Renal cortical epithelial cell (primary cell): ENCODE measurements around the gene TUBGCP4. TPM values are rescaled to one million over a fixed set of nuclear protein-coding genes. Genes with fewer than 3 reads are reported as not detected.
"Not testable (repeated sequence)": the region's sequence is repeated elsewhere in the genome, so short reads cannot be mapped to it uniquely, and the experiment has no call there.

Experiments used
- DNase-seq: peaks from one replicate; pipeline ENCODE4 v3.0.0-alpha.2; 2011; ENCODE audit warnings: low read depth
- total RNA-seq: library from RNA; depleted of rRNA; stranded (reverse); fragments of >200 nt; gene quantifications from 2 replicates; pipeline ENCODE4 v1.2.3, GENCODE V29; 2014

Gene TUBGCP4
- 14.2 and 22.4 TPM in 2 replicates for total RNA-seq

- peak; percentile 44 for DNase-seq
Measured at GRCh38 chr15:43370975-43371974, at the start of gene TUBGCP4, which contains the start of gene ZSCAN29. Gene TUBGCP4, plus strand, starts transcription at chr15:43371101. Its CDS starts 254 bp downstream, at chr15:43371355. Gene ZSCAN29, minus strand, starts transcription at chr15:43371043. Its CDS starts 1,130 bp downstream, at chr15:43369913.

DNA sequence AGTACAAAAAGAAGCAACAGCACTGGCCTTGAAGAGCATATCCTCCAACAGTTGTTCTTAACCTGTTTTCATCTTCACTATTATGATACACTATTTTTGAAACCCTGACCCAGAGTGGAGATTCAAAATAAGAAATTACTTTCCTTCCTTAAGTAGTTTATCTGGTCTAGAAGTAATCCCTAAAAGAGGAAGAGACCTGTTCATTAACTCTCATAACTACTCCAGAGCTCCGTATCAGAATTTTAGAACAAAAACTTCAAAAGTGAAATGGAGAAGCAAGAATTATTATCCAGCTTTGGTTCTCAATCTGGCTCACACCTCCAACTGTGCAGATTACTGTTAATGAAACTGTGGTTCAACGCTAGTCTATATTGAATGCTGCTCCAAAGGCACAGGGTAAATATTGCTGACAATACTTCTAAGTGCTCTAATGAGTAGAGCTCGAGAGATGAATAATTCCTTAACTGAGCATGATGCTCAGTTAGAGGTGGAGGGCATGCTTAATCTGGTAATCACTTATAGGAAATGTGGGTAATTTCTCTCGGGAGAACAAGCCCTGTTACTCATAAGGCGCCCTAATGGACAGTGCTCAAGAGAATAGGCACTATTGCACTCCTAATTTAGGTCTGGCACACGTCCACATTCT lies 45.7 kb upstream of the TUBGCP4 start:
- no peak for DNase-seq

DNA sequence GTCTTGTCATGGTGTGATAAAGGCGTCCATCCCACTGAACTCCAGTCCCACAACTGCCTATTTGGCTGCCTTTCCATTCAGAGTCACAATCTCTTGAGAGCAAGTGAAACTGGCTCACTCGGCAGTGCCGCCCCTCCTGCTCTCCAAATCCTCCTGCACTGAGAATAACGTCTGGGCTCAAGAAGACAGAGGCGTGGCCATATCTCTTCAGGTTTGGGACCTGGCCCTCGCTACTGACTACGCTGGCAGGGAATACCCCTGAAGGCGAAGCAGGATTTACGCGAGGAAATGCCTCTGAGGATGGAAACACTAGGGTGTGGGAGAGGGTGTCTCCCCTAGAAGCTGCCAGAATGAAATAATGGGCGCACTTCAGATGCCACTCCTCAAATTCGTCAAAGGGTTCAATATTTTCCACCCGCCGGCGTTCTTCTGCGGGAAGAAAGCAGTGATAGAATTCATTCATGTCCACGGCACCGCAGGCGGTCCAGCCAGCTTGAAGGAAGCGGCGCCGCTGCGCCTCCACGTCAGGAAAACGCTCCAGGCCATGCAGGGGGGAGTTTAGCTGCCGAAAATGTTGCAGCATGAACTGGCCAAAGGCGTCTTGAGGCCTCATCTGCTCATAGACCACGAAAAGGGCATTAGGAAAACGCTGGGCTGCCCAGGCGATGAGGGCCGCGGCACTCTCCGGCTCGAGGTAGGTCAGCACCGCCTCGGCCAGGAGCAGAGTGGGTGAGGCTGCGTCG lies 41.5 kb upstream of the TUBGCP4 start:
- DNase-seq, result peak; percentile 15

DNA sequence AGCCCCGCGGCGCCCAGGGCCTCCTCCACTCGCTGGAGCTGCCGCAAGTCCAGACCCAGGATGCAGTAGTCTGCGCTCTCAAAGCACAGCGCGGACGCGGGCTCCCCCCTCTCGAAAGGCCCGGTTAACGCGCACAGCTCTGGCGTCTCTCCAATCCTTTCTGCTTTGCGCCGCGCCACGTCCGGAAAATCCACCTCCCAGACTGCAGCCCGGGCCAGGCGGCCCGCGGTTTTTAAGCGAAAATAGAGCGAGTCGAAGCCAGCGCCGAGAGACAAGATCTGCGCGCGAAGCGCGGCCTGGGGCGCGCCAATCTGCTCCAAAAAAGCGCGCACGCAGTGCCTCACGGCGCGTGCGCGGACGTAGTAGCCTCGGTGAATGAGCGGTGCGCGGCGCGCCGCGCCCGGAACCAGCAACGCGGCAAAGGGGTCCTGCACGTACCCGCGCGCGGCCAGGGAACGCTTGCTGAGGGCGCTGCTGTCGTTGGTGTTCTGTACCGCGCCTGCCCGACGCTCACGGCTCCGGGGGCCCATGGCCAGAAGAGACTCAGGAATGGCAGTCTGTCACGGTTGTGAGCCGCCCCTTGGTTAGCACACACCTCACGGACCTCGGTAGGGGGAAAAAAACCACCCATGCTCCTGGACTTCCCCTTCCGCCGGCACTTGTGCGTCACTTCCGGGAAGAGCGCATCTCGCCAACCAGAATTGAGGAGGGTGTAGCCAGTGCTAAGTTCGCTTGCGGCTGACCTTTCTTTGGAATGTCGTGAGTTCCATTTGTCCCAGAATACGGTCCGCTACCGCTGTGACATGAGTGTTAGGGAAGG lies 40.7 kb upstream of the TUBGCP4 start, which contains the start of gene LCMT2:
TSS of gene LCMT2 (minus strand) at position 614 of the 820 bp plus-strand sequence. CDS start at position 530, 84 bp downstream.
- DNase-seq, result peak; percentile 93

DNA sequence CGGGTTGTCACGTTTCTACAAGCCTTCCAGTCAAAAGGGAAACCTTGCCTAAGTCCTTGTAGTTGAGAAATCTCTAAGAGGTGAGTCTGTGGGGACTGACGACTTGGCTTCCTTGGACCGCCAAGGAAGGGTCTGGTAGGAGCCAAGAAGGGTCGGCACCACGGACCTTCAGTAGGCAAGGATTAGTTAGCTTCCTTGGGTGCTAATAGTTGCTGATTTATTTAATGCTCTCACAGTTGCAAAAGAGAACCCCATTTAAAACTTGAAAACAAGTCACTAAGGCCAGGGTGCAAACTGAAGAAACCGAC lies 40.2 kb upstream of the TUBGCP4 start:
- no peak for DNase-seq

GRCh38 chr15:43346305-43346704 lies 24.6 kb upstream of the TUBGCP4 start:
- DNase-seq, result no peak

GRCh38 chr15:43347114-43347513 lies 23.8 kb upstream of the TUBGCP4 start:
- DNase-seq, result no peak

DNA sequence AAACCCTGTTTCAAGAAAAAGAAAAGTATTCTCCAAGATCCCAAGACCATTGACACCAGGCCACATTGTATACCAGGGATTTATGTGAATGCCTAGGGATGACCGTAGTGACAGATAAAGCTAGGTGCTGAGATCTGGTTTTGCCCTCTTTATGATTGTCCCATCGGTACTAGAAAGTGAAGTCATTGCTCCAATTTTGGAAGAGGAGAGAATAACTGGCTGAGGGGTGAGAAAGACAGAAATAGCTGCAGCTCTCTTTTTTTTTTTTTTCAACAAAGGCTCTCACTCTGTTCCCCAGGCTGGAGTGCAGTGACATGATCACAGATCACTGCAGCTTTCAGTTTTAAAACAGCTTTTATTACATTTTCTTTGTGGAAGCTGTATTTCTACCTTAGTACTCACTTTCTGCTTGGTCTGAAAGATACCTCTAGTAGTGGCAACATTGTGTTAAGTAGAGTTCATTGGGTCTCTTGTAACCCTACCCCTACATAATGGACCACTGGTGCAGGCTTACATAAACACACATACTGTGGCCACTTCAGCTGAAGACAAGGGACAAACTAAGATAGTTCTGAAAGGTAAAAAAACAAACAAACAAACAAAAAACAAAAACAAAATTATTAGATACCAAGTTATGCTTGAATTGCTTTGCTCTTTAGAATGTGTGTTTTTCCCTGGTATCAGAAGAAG lies 18.1 kb upstream of the TUBGCP4 start:
- no peak for DNase-seq

DNA sequence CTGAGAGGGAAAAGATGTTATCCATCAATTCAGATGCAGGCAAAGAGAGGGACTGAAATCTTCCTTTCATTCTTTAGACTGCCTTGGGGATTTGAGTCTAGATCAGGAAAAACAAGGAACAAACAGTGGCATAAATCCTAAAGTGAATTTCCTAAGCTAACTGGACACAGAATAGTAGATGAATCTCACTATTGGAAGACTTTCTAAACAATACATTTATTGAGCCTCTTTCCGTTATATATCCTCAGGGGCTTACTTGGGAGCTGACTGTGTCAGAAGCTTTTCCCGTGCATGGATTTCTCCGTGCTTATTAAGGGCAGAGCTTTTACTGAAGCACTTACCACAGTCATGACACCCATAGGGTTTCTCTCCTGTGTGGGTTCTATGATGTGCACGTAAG lies 10.1 kb upstream of the TUBGCP4 start:
- no peak for DNase-seq

GRCh38 chr15:43361313-43361903 lies 9.5 kb upstream of the TUBGCP4 start:
- no peak for DNase-seq

GRCh38 chr15:43370310-43370974 lies 459 bp upstream of the TUBGCP4 start:
- DNase-seq, result peak; percentile 18

GRCh38 chr15:43376017-43376705 lies 5.3 kb downstream of the TUBGCP4 start:
- peak; percentile 29 for DNase-seq

DNA sequence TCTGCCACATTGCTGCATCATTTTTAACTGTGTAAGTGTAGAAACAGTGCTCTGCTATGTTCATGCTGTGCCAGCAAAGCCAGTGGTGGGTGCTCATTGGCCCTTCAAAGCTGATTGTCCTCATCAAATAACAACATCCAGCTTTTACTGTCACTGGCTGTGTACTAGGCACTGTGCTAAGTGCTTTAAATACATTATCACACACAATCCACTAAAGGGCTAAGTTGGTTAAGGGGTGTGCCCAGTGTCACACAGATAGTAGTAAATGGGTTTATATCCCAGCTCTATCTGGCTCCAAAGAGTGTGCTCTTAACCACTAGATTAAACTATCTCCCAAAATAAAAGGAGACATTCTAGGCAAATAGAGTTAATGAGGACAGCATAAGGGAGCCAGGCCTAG lies 7.7 kb downstream of the TUBGCP4 start:
- no peak for DNase-seq

DNA sequence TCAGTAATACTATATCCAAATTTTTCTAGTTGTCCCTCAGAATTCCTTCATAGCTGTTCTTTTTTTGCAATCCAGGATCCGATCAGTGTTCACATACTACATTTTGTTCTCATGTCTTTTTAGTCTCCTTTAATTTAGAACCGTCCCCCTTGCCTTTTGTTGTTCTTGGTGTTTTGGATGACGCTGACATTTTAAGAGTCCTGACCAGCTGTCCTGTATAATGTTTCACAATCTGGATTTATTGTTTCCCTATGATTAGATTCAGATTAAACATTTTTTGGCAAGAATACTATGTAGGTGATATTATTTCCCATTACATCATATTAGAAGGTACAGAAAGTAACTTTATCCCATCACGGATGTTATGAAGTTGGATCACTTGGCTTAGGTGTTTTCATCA lies 11.4 kb downstream of the TUBGCP4 start:
- no peak for DNase-seq

- DNase-seq, result no peak
Measured at GRCh38 chr15:43383070-43383469, 12.2 kb downstream of the TUBGCP4 start.

DNA sequence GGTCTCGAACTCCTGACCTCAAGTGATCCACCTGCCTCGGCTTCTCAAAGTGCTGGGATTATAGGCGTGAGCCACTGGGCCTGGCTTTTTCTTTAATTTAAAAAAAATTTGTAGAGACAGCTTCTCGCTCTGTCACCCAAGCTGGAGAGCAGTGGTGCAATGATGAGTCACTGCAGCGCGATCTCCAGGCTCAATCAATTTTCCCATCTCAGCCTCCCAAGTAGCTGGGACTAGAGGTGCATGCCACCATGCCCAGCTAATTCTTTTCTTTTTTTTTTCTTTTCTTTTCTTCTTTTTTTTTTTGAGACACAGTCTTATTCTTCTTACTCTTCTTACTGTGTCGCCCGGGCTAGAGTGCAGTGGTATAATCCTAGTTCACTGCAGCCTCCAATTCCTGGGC lies 19.8 kb downstream of the TUBGCP4 start:
- DNase-seq, result peak; percentile 38

DNA sequence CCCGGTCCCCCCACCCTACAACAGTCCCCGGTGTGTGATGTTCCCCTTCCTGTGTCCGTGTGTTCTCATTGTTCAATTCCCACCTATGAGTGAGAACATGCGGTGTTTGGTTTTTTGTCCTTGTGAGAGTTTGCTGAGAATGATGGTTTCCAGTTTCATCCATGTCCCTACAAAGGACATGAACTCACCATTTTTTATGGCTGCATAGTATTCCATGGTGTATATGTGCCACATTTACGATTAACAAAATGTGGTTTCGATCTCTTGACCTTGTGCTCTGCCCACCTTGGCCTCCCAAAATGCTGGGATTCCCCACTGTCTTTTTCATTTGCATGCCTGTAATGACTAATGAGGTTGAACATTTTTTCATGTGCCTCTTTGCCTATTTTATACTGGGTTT lies 22.7 kb downstream of the TUBGCP4 start:
- not testable (repeated sequence) for DNase-seq

GRCh38 chr15:43402255-43402654 lies 31.4 kb downstream of the TUBGCP4 start:
- DNase-seq, result no peak

DNA sequence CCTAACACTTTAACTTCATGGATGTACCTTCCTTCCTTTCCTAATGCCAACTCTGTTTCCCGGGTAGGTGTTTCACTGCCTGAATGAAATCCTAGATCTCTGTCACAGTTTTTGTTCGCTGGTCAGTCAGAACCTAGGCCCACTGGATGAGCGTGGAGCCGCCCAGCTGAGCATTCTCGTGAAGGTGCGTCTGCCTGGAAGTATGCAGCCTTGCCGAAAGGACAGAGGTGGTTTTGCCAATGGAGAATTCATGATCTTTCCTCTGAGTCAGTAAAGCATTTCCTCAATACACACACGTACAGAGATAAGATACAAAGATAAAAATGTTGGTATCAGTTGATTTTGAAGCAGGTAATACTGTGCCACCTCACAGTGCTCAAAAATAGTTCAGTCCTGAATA lies 32.7 kb downstream of the TUBGCP4 start:
- no peak for DNase-seq
